ENCODE data around the gene NRP1. TPM values are rescaled to one million over a fixed set of nuclear protein-coding genes. Genes with fewer than 3 reads are reported as not detected.
A peak's percentile ranks its signal among the peaks of the same experiment; 100 is the strongest.

The NRP1 gene
- total RNA-seq, 2 experiments from 2014 or later = 0.06 TPM; not detected in 1

GRCh38 chr10:33146189-33147012, 188.1 kb downstream of the NRP1 start:
- Mint-ChIP-seq H3K9me3 (peaks cover 2% of the 10 kb centered on the region), H3K4me1 (ENCODE audit: low read depth) (peaks cover 36% of the 10 kb centered on the region), H3K4me3 (no peak overlapping the region), H3K27ac (no peak overlapping the region), H3K27me3 (no peaks in the 10 kb centered on the region), H3K36me3 (ENCODE audit: low read depth) (no peaks in the 10 kb centered on the region)
- H3K4me3 ChIP-seq (ENCODE audit: low read length) = no peak overlapping the region
- peaks cover 59% of the 10 kb centered on the region for H3K4me1 ChIP-seq (ENCODE audit: insufficient read depth, low read length)
- ATAC-seq (ENCODE audit: poor library complexity) (no peak), DNase-seq (no peak)
- no peak overlapping the region for H3K27ac ChIP-seq (ENCODE audit: low read depth in 1 of 2, low read length in 2 of 2)
- H3K9me3 ChIP-seq (ENCODE audit: control insufficient read depth in 1 of 2, insufficient read depth in 1 of 2, low read length in 2 of 2) = no peaks in the 10 kb centered on the region
- no peak for TF ChIP-seq CTCF (IDR thresholded peaks at IDR 0.05)
- CTCF ChIA-PET = interaction anchor here (1.0 to 1.2 kb wide), 2 partner anchors 9 to 47 kb away, joined by 3 read pairs; no protein-coding TSS in a partner anchor
- no peaks in the 10 kb centered on the region for H3K27me3 ChIP-seq (ENCODE audit: control insufficient read depth in 1 of 2, insufficient read depth in 2 of 2, low read length in 2 of 2)
- POLR2A ChIA-PET = interaction anchor here (1.0 to 1.2 kb wide), 2 partner anchors 9 to 20 kb away, joined by 3 read pairs; no protein-coding TSS in a partner anchor
- no peaks in the 10 kb centered on the region for H3K36me3 ChIP-seq (ENCODE audit: insufficient read depth, low read length)
- intact Hi-C loops (cut with DNase I, micrococcal nuclease) = loop anchor here in 1 of 2 experiments (10.0 kb wide), 1 partner anchor 792 kb away; no protein-coding TSS in a partner anchor

- ChIA-PET POLR2A (interaction anchor here (0.7 to 1.2 kb wide), 3 partner anchors 9 to 199 kb away, joined by 3 read pairs; no protein-coding TSS in a partner anchor), CTCF (interaction anchor here (1.2 kb wide), 1 partner anchor 10 kb away, joined by 3 read pairs; no protein-coding TSS in a partner anchor)
- Histone ChIP-seq H3K4me3 (ENCODE audit: low read length) (no peak overlapping the region), H3K27me3 (ENCODE audit: control insufficient read depth in 1 of 2, insufficient read depth in 2 of 2, low read length in 2 of 2) (no peaks in the 10 kb centered on the region), H3K9me3 (ENCODE audit: control insufficient read depth in 1 of 2, insufficient read depth in 1 of 2, low read length in 2 of 2) (no peaks in the 10 kb centered on the region), H3K27ac (ENCODE audit: low read depth in 1 of 2, low read length in 2 of 2) (no peak overlapping the region), H3K36me3 (ENCODE audit: insufficient read depth, low read length) (no peaks in the 10 kb centered on the region), H3K4me1 (ENCODE audit: insufficient read depth, low read length) (peaks cover 59% of the 10 kb centered on the region)
- intact Hi-C loops (cut with DNase I, micrococcal nuclease) = loop anchor here in 1 of 2 experiments (10.0 kb wide), 1 partner anchor 791 kb away; no protein-coding TSS in a partner anchor
- no peak for TF ChIP-seq CTCF (IDR thresholded peaks at IDR 0.05)
- no peak overlapping the region for H3K4me3 Mint-ChIP-seq
- peaks cover 36% of the 10 kb centered on the region for H3K4me1 Mint-ChIP-seq (ENCODE audit: low read depth)
- no peaks in the 10 kb centered on the region for H3K36me3 Mint-ChIP-seq (ENCODE audit: low read depth)
- ATAC-seq (ENCODE audit: poor library complexity) = no peak
- no peak for DNase-seq
- no peaks in the 10 kb centered on the region for H3K9me3 Mint-ChIP-seq
- H3K27ac Mint-ChIP-seq = peak overlapping the region; percentile 40
- H3K27me3 Mint-ChIP-seq = no peaks in the 10 kb centered on the region
Measured at GRCh38 chr10:33145451-33146188, 188.8 kb downstream of the NRP1 start.

GRCh38 chr10:33143160-33143728, 191.2 kb downstream of the NRP1 start:
- Mint-ChIP-seq H3K27ac (peak overlapping the region; percentile 52), H3K36me3 (ENCODE audit: low read depth) (no peaks in the 10 kb centered on the region), H3K4me3 (no peak overlapping the region), H3K4me1 (ENCODE audit: low read depth) (peaks cover 52% of the 10 kb centered on the region), H3K27me3 (no peaks in the 10 kb centered on the region), H3K9me3 (no peaks in the 10 kb centered on the region)
- TF ChIP-seq CTCF (IDR thresholded peaks at IDR 0.05) = no peak
- DNase-seq (peak in 8 of 14 experiments; percentile 20 to 70 (median 30)), ATAC-seq (ENCODE audit: poor library complexity) (peak; percentile 14)
- H3K36me3 ChIP-seq (ENCODE audit: insufficient read depth, low read length) = no peaks in the 10 kb centered on the region
- H3K27ac ChIP-seq (ENCODE audit: low read depth in 1 of 2, low read length in 2 of 2) = no peak overlapping the region
- H3K4me3 ChIP-seq (ENCODE audit: low read length) = no peak overlapping the region
- no peaks in the 10 kb centered on the region for H3K27me3 ChIP-seq (ENCODE audit: control insufficient read depth in 1 of 2, insufficient read depth in 2 of 2, low read length in 2 of 2)
- ChIA-PET CTCF (interaction anchor here (0.5 to 1.2 kb wide), 3 partner anchors 10 to 15 kb away, joined by 3 to 7 read pairs (median 3); no protein-coding TSS in a partner anchor), POLR2A (interaction anchor here (0.6 to 1.5 kb wide), 7 partner anchors 10 to 222 kb away, joined by 3 to 14 read pairs (median 4); no protein-coding TSS in a partner anchor)
- intact Hi-C loops (cut with DNase I, micrococcal nuclease) = loop anchor here in 1 of 2 experiments (10.0 kb wide), 1 partner anchor 788 kb away; no protein-coding TSS in a partner anchor
- H3K4me1 ChIP-seq (ENCODE audit: insufficient read depth, low read length) = peaks cover 70% of the 10 kb centered on the region
- H3K9me3 ChIP-seq (ENCODE audit: control insufficient read depth in 1 of 2, insufficient read depth in 1 of 2, low read length in 2 of 2) = no peaks in the 10 kb centered on the region
